G401.6 (cell line): Measurements from ENCODE around the gene KCNN1.
"Not testable (repeated sequence)": the region's sequence is repeated elsewhere in the genome, so short reads cannot be mapped to it uniquely, and the experiment has no call there.

ENCODE experiments used
- FAIRE-seq: peaks from 2 replicates; lab custom pipeline; 2012; peaks lifted over from hg19 to GRCh38; lab: Jason Lieb, UNC

Gene KCNN1

DNA sequence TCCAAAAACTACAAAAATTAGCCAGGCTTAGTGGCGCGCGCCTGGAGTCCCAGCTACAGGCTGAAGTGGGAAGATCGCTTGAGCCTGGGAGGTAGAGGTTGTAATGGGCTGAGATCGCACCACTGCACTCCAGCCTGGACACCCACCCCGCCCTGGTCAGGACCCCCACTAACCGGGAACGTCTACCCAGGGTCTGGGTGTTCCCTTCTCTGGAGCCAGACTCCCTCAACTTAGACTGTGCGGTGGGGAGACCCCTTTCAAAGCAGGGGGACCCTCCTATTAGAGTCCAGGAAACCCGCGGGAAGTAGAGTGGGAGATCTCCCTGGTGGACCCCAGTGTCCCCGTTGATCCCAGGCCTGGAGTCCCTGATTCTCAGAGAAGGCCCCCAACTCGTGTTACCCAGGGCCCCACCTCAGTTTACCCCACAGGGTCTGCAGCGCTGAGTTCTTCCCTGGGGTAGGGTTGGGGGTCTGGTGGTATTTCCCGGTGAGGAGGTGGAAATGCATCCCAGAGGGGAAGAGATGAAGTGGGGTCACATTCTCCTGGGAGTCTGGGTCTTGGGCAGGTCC, 35.0 kb downstream of the KCNN1 start:
- FAIRE-seq = no peak

DNA sequence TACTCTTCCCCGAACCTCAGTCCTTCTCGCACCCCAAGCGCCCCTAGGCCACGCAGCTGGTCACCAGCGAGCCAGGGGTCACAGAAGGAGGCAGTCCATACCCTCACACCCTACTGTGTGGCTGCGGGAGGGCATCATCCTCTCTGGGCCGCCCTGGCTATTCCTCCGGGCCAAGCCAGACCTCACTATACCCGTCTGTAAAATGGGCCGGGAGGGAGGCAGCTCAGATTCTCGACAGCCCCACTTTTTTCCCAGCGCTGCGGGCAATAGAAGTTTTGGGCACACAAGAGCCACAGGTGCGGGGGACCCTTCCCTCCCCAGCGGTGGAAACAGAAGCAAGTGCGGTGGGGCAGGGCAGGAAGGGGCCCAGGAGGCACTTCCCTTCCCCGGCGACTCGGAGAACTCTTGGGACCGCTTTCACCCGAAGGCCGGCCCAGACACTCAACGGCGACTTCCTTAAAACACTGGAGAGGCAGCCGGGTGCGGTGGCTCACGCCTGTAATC, 35.5 kb downstream of the KCNN1 start:
- no peak for FAIRE-seq

GRCh38 chr19:18005750-18006149, 38.8 kb downstream of the KCNN1 start:
- FAIRE-seq = not testable (repeated sequence)

DNA sequence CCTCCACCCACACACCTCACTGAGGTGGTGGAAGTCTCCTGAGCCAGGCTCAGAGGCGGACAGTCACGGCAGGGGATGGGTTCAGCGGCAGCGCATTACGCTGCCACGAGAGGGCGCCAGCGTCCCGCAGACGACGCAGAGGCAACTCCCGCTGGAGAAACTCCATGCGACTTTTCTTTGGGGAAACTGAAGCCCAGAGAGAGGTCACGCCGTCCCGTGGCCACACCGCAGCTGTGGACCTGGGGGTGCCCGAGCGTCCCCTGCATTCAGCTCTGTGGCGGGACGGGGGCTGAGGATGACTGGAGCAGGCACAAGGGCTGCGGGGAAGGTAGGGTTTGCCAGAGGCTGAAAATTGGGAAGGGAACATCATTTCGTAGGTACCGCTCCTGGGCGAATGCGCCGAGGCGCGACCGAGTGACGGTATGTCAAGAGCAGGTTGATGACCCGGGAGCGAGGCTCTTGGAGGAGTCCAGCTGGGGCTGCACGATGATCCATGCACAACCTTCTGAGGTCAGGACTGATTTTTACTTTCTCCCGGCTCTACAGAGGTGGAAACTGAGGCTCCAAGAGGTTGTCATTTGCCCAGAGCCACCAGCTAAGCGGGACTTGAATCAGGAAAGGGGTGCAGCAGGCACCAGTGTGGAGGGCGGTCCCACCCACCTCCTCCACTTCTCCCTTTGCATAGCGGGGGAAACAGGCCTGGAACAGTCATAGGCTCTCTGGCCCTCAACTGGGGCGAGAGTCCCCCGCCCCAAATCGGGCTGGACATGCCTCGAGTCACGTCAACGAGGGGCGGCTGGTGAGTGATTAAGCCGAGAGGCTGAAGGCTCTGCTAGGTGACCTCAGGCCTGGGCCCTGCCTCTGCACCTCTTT, 40.4 kb downstream of the KCNN1 start:
- FAIRE-seq = peak; percentile 75

- FAIRE-seq = no peak
Observed at GRCh38 chr19:18007917-18008673, 41.2 kb downstream of the KCNN1 start, which contains the start of gene ARRDC2. Gene ARRDC2 (plus strand): TSS chr19:18008170. CDS start chr19:18008311, 141 bp downstream.

DNA sequence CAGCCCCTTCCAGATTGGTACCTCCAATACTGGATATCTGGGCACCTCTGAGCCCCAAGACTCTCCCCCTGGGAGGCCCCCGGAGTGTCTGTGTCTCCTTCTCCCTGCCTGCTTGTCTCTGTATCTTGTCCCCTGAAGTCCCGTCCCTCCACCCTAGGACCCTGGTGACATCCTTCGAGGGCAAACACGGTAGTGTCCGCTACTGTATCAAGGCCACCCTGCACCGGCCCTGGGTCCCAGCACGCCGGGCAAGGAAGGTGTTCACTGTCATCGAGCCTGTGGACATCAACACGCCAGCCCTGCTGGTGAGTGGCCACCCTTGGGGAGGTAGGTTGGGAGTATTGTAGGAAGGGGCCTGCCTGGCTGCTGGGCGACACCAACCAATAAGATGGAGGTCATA, 41.9 kb downstream of the KCNN1 start:
- FAIRE-seq = no peak

GRCh38 chr19:18009412-18010066, 42.6 kb downstream of the KCNN1 start:
- FAIRE-seq = no peak

GRCh38 chr19:18010149-18010548, 43.2 kb downstream of the KCNN1 start:
- no peak for FAIRE-seq

GRCh38 chr19:18013210-18014111, 46.6 kb downstream of the KCNN1 start:
- FAIRE-seq = no peak

GRCh38 chr19:18014197-18014596, 47.3 kb downstream of the KCNN1 start:
- FAIRE-seq = no peak

DNA sequence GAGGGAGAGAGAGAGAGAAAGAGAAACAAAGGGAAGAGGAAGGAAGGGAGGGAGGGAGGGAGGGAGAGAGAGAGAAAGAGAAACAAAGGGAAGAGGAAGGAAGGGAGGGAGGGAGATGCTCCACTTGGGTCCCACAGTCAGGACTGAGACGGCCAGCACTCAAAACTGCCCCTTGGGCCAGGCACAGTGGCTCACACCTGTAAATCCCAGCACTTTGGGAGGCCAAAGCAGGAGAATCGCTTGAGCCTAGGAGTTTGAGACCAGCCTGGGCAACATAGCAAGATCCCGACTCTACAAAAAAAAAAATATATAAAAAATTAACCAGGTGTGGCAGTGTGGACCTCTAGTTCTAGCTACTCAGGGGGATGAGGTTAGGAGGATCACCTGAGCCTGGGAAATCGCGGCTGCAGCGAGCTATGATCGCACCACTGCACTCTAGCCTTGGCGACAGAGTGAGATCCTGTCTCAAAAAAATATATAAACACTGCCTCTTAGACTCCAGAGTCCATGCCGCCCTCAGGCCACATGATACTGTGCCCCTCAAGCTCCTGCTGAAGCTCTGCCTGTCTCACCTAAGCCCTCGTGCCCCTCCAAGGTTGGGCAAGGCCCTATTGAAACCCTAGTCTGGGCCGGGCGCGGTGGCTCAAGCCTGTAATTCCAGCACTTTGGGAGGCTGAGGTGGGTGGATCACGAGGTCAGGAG, 49.5 kb downstream of the KCNN1 start:
- no peak for FAIRE-seq

- no peak for FAIRE-seq
Observed at GRCh38 chr19:18017275-18018083, 50.6 kb downstream of the KCNN1 start.

- FAIRE-seq = no peak
Observed at GRCh38 chr19:18020212-18021085, 53.5 kb downstream of the KCNN1 start.

GRCh38 chr19:18021121-18021755, 54.3 kb downstream of the KCNN1 start:
- no peak for FAIRE-seq

- FAIRE-seq = no peak
Observed at GRCh38 chr19:18023622-18024251, 56.8 kb downstream of the KCNN1 start.

GRCh38 chr19:18027151-18027550, 60.2 kb downstream of the KCNN1 start:
- FAIRE-seq = no peak

- FAIRE-seq = no peak
Observed at GRCh38 chr19:18029617-18030338, 62.9 kb downstream of the KCNN1 start.
